SKM-1 treated with dmso at 0.1 percent for 144 hours (cell line): ENCODE measurements around the gene COL27A1.

Source experiments
- DNase-seq: peaks from one replicate; lab custom pipeline; 2025; ENCODE audit not compliant: unreplicated experiment; lab: John Stamatoyannopoulos, UW

Gene COL27A1

GRCh38 chr9:114350636-114351401 lies 195.5 kb downstream of the COL27A1 start:
- no peak for DNase-seq

DNA sequence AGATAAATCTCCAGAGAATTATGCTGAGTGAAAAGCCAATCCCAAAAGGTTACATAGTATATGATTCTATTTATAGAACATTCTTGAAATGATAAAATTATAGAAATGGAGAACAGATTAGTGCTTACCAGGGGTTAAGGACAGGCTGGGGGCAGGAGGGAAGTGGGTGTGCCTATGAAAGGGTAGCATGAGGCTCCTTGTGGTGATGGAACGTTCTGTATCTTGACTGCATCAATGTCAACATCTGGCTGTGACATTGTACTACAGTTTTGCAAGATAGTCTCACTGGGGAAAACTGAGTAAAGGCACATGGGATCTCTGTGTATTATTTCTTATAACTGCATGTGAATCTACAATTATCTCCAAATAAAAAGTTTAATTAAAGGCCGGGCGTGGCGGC lies 196.6 kb downstream of the COL27A1 start:
- no peak for DNase-seq

DNA sequence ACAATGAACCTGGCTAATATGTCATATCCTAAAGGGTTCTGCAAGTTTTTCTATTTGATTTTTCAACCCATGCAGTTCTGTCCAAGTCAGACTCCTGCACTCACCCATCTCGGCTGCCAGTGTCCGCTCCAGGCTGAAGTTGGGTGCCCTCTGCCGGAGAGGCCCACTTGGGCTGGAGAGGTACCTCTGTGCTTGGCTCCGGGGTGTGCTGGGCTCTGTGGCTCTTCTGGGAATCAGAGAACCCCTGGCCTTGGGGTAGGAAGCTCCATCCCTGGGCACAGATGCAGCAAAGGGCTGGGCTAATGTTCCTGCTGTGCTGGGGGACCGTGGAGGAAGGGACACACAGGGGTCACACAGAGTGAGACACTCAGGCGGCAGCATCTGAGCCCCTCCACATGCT lies 200.5 kb downstream of the COL27A1 start:
- no peak for DNase-seq

DNA sequence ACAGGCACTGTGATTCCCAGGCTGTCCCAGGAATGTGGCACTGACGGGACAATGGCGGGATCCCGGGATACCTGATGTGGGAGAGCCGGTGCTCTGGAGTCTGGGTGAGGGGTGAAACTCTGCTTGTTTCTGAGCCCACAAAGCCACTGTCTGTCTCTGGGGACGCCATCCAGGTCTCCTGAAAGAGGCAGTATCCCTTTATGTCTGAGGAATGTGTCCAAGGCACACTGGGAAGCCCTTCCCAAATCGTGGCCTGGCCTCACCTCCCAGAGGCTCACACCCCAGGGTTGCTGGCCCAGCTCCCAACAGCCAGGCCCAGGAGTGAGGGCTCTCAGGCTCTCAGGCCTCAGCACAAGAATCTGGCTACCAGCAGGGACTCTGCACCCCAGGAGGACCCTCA lies 201.5 kb downstream of the COL27A1 start:
- no peak for DNase-seq

GRCh38 chr9:114357360-114357759 lies 202.0 kb downstream of the COL27A1 start:
- DNase-seq: no peak

GRCh38 chr9:114357911-114358328 lies 202.6 kb downstream of the COL27A1 start:
- DNase-seq: no peak

DNA sequence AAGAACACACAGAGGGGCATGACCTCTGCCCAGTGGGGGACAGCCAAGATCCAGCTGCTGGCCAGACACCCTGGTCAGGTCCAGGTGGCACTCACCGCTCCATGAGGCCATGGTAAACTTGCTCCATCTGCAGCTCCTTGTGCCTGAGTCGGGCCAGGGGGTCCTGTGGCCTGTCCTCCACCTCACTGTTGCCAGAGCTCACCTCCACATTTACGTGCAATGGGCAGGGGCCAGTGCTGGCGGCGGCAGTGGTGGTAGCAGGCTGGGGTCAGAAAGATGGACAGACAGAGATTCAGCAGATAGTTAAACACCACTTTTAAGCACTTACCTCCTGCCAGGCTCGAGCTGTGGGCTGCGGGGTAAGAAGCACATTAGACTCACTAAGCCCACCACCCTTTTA lies 204.5 kb downstream of the COL27A1 start:
- no peak for DNase-seq

DNA sequence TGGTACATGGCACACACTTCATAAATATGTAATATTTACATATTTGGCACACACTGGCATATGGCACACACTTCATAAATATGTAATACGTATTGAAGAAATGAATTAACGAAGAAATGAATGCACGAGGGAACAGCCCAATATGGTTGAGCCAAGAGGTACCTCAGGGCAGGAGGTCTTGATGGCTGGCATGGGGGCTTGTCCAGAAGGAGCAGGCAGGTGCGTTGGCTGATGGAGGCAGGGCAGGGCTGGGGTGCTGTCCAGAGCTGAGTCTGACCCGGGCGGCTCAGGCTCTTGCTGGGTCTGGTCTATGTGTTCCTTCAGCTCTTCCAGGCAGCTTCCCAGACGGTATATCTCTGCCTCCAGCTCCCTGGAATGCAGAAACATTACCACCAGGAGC lies 206.2 kb downstream of the COL27A1 start:
- DNase-seq: no peak
